GM10248 (cell line): ENCODE measurements around the gene MYH7.
A peak's percentile ranks its signal among the peaks of the same experiment; 100 is the strongest.

Experiments used
- CTCF ChIA-PET: fragments of 300-600 bp; sonication (Branson Sonifier 250); formaldehyde crosslinking; extraction: SDS; loops from one replicate; lab custom pipeline; 2021; ENCODE audit warnings: antibody characterized with exemption; lab: Yijun Ruan, JAX
- POLR2A ChIA-PET: fragments of 350-650 bp; sonication (Branson Sonifier 250); formaldehyde crosslinking; extraction: SDS; loops from one replicate; lab custom pipeline; 2020; ENCODE audit warnings: antibody characterized with exemption; lab: Yijun Ruan, JAX
- DNase-seq: peaks from one replicate; pipeline ENCODE4 v3.0.0; 2012; ENCODE audit errors: extremely low spot score
- CTCF ChIP-seq: IDR thresholded peaks from 2 replicates; pipeline ENCODE4 v1.5.1; 2012; ENCODE audit warnings: mild to moderate bottlenecking, low read depth; ENCODE audit errors: extremely low read depth, missing control alignments, control extremely low read depth

MYH7 gene

GRCh38 chr14:23435543-23436326 lies at the start of gene MYH7:
Gene MYH7, minus strand, starts transcription at chr14:23435660. Its CDS starts 1,928 bp downstream, at chr14:23433732.
- POLR2A ChIA-PET, result no interaction called here
- no peak for DNase-seq
- no peak for TF ChIP-seq CTCF
- CTCF ChIA-PET, result interaction anchor here (0.7 to 1.6 kb wide), 4 partner anchors 13 to 56 kb away, joined by 3 to 5 read pairs (median 3); no protein-coding TSS in a partner anchor

GRCh38 chr14:23483236-23483854 lies 47.9 kb upstream of the MYH7 start:
- ChIA-PET POLR2A (no interaction called here), CTCF (interaction anchor here (1.3 to 14.1 kb wide), 4 partner anchors 9 to 79 kb away, joined by 4 to 497 read pairs (median 14); partner anchors contain the start of genes AP1G2 and THTPA)
- peak; percentile 33 for DNase-seq
- peak; percentile 31 for TF ChIP-seq CTCF

- ChIA-PET CTCF (interaction anchor here (1.3 to 14.1 kb wide), 2 partner anchors 46 to 80 kb away, joined by 3 to 497 read pairs; partner anchors contain the start of genes AP1G2 and THTPA), POLR2A (no interaction called here)
- no peak for DNase-seq
- no peak for TF ChIP-seq CTCF
These were observed 47.3 kb upstream of the MYH7 start for GRCh38 chr14:23482823-23483148.

- DNase-seq, result no peak
- ChIA-PET CTCF (interaction anchor here (0.6 to 14.1 kb wide), 5 partner anchors 10 to 80 kb away, joined by 3 to 497 read pairs (median 3); partner anchors contain the start of genes AP1G2 and THTPA), POLR2A (no interaction called here)
- TF ChIP-seq CTCF, result no peak
These were observed 46.7 kb upstream of the MYH7 start for GRCh38 chr14:23481979-23482822.

GRCh38 chr14:23481362-23481970 lies 46.0 kb upstream of the MYH7 start:
- POLR2A ChIA-PET, result no interaction called here
- TF ChIP-seq CTCF, result no peak
- DNase-seq, result no peak
- CTCF ChIA-PET, result interaction anchor here (0.6 to 14.1 kb wide), 6 partner anchors 9 to 81 kb away, joined by 3 to 497 read pairs (median 3); partner anchors contain the start of genes AP1G2, NGDN and THTPA
